Measurements from ENCODE around the gene LYSMD4.

LYSMD4 gene

GRCh38 chr15:99727733-99728132 lies 5.5 kb downstream of the LYSMD4 start:
- Histone ChIP-seq H3K9me3 (ENCODE audit: control insufficient read depth, insufficient read depth, low read depth, low read length) (no peaks in the 10 kb centered on the region), H3K4me3 (ENCODE audit: low read depth, low read length) (no peak overlapping the region), H3K4me1 (ENCODE audit: control insufficient read depth, insufficient read depth, low read length) (0 out of 2 replicates have a peak, but pooled peaks cover 2% of the 10 kb centered on the region), H3K27ac (ENCODE audit: extremely low read depth, low read depth, low read length) (no peak overlapping the region), H3K36me3 (ENCODE audit: control insufficient read depth in 2 of 2, insufficient read depth in 1 of 2, low read length in 2 of 2) (peaks cover 0 to 32% of the 10 kb centered on the region in 2 experiments)
- TF ChIP-seq ZNF121 (tag by site-specific recombination; IDR thresholded peaks at IDR 0.05) (no peak), ZNF26 (tag by site-specific recombination; IDR thresholded peaks at IDR 0.05) (no peak), ZNF473 (tag by site-specific recombination; IDR thresholded peaks at IDR 0.05) (no peak), ZNF10 (tag by site-specific recombination; IDR thresholded peaks at IDR 0.05) (no peak), ELK4 (IDR thresholded peaks at IDR 0.05; ENCODE audit: borderline replicate concordance, low read depth, low read length) (no peak), ZBTB20 (tag by site-specific recombination; IDR thresholded peaks at IDR 0.05) (no peak), ZNF768 (tag by site-specific recombination; IDR thresholded peaks at IDR 0.05) (no peak), ZNF621 (tag by site-specific recombination; IDR thresholded peaks at IDR 0.05) (no peak), ZNF169 (tag by site-specific recombination; IDR thresholded peaks at IDR 0.05) (no peak), ZNF707 (tag by site-specific recombination; IDR thresholded peaks at IDR 0.05) (no peak), ZNF660 (tag by site-specific recombination; IDR thresholded peaks at IDR 0.05) (no peak), ZNF157 (tag by site-specific recombination; IDR thresholded peaks at IDR 0.05) (no peak), ZNF18 (tag by site-specific recombination; IDR thresholded peaks at IDR 0.05) (no peak), ZNF777 (tag by site-specific recombination; IDR thresholded peaks at IDR 0.05; ENCODE audit: borderline replicate concordance) (no peak)
- POLR2A ChIA-PET: no interaction called here
- CTCF ChIA-PET: interaction anchor here (0.6 kb wide), 2 partner anchors 109 to 441 kb away, joined by 3 to 4 read pairs; no protein-coding TSS in a partner anchor

GRCh38 chr15:99727330-99727729 lies 5.9 kb downstream of the LYSMD4 start:
- TF ChIP-seq ZNF416 (tag by site-specific recombination; IDR thresholded peaks at IDR 0.05) (no peak), ZNF280C (tag by site-specific recombination; IDR thresholded peaks at IDR 0.05) (no peak), ZNF624 (tag by site-specific recombination; IDR thresholded peaks at IDR 0.05) (no peak), ZNF112 (tag by site-specific recombination; IDR thresholded peaks at IDR 0.05) (no peak), ZNF514 (tag by site-specific recombination; IDR thresholded peaks at IDR 0.05) (no peak), ATF2 (tag by site-specific recombination; IDR thresholded peaks at IDR 0.05; ENCODE audit: low read depth) (no peak), ZNF521 (tag by site-specific recombination; IDR thresholded peaks at IDR 0.05) (no peak), ZNF791 (tag by site-specific recombination; IDR thresholded peaks at IDR 0.05) (no peak), ZNF2 (tag by site-specific recombination; IDR thresholded peaks at IDR 0.05) (no peak), ZNF239 (tag by site-specific recombination; IDR thresholded peaks at IDR 0.05) (no peak), ZNF792 (tag by site-specific recombination; IDR thresholded peaks at IDR 0.05) (no peak)
- ChIA-PET CTCF (interaction anchor here (0.6 kb wide), 1 partner anchor 109 kb away, joined by 4 read pairs; no protein-coding TSS in a partner anchor), POLR2A (no interaction called here)
- Histone ChIP-seq H3K9me3 (ENCODE audit: control insufficient read depth, insufficient read depth, low read depth, low read length) (no peaks in the 10 kb centered on the region), H3K36me3 (ENCODE audit: control insufficient read depth in 2 of 2, insufficient read depth in 1 of 2, low read length in 2 of 2) (peaks cover 0 to 32% of the 10 kb centered on the region in 2 experiments), H3K27ac (ENCODE audit: extremely low read depth, low read depth, low read length) (no peak overlapping the region), H3K4me1 (ENCODE audit: control insufficient read depth, insufficient read depth, low read length) (0 out of 2 replicates have a peak, but pooled peaks cover 2% of the 10 kb centered on the region), H3K4me3 (ENCODE audit: low read depth, low read length) (no peak overlapping the region)

All from HEK293 (cell line).